ENCODE results near the gene RPL13. TPM values are rescaled to one million over a fixed set of nuclear protein-coding genes. Genes with fewer than 3 reads are reported as not detected.

Gene RPL13
- total RNA-seq, 2 experiments from 2014 or later = 3,056 to 3,151 TPM

DNA sequence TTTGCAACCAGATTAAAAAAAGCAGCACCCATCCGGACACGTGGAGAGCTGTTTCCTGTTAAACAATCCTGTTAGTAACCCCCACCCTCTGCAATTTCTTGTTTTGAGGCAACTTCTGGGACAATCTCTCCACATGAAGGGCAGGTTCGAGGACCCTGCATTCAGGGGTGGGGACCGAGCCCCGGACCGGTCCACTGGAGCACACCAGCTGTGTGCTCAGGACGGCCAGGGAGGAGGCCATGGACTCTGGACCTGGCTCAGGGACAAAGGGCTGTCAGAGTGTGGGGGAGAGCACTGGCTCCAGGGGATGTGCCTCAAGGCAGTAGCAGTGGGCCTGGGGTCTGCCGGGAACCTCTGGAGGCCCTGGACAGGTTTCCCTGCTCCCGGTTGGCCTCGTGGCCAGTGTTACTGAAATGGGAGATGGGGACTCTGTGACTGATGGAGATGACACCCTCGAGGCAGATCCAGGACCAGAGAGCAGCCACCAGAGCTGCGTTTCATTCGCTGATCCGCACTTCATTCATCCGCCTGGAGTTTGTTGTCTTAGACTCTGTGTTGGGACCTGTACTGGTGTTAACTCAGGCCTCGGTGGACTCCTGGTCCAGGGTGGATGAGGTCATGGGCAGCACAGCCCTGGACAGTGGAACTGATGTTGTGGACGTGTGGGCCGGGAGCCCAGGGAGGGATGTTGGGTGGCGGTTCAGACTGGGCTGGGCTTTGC lies 12.2 kb downstream of the RPL13 start:
- intact Hi-C loops (cut with micrococcal nuclease) = no loop called here
- CTCF ChIA-PET = no interaction called here
- ATAC-seq = no peak
- Mint-ChIP-seq H3K27ac (no peak overlapping the region), H3K4me1 (ENCODE audit: low read depth) (peaks cover 8% of the 10 kb centered on the region), H3K27me3 (peaks cover 10% of the 10 kb centered on the region), H3K36me3 (ENCODE audit: low read depth) (peaks cover 2% of the 10 kb centered on the region), H3K9me3 (no peaks in the 10 kb centered on the region), H3K4me3 (no peak overlapping the region)
- no peak for DNase-seq
- TF ChIP-seq, protein P1, sequence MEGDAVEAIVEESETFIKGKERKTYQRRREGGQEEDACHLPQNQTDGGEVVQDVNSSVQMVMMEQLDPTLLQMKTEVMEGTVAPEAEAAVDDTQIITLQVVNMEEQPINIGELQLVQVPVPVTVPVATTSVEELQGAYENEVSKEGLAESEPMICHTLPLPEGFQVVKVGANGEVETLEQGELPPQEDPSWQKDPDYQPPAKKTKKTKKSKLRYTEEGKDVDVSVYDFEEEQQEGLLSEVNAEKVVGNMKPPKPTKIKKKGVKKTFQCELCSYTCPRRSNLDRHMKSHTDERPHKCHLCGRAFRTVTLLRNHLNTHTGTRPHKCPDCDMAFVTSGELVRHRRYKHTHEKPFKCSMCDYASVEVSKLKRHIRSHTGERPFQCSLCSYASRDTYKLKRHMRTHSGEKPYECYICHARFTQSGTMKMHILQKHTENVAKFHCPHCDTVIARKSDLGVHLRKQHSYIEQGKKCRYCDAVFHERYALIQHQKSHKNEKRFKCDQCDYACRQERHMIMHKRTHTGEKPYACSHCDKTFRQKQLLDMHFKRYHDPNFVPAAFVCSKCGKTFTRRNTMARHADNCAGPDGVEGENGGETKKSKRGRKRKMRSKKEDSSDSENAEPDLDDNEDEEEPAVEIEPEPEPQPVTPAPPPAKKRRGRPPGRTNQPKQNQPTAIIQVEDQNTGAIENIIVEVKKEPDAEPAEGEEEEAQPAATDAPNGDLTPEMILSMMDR (IDR thresholded peaks at IDR 0.05) = no peak
- POLR2A ChIA-PET = interaction anchor here (2.8 kb wide), 1 partner anchor 8 kb away, joined by 10 read pairs; no protein-coding TSS in a partner anchor

DNA sequence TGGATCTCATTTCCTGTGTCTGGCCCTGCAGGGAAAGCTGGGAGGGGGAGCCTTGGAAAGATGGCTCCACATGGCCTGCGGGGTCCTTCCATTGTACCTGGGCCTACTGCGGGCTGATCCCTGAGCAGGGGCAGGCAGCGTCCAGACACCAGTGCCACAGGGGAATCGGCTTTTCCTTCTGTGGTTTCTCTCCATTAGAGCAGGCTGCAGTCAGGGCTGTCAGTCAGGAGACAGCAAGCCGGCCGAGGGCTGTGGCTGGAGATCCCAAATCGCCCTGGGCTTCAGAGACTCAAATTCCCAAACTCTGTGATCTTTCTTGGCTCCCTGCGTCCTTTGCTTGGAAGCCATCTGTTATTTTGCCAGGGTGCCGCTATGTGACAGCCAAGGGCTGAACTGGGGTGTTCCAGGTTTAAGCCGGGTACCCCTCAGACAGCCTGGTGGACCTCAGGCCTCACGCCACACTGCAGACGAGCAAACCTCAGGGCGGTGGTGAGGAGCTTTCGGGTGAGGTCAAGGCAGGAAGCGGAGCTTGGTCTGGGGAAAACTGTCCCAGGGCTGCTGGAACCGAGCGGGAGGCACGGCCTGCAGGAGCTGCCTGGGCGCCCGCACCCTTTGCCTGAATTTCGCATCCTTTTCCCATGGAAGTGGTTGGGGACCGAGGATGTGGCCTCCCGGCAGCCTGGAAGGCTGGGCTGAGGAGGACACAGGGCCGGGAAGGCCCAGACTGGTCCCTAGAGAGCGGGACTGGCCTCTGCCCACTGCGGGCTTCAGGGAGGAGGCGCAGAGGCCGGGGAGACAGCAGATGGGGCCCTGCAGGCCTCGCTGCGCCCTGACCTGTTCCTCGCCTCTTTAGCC lies 13.6 kb downstream of the RPL13 start:
- POLR2A ChIA-PET = interaction anchor here (2.8 kb wide), 1 partner anchor 10 kb away, joined by 10 read pairs; no protein-coding TSS in a partner anchor
- H3K4me1 Mint-ChIP-seq (ENCODE audit: low read depth) = peaks cover 8% of the 10 kb centered on the region
- DNase-seq (no peak), ATAC-seq (no peak)
- H3K36me3 Mint-ChIP-seq (ENCODE audit: low read depth) = peaks cover 2% of the 10 kb centered on the region
- intact Hi-C loops (cut with micrococcal nuclease) = no loop called here
- peaks cover 10% of the 10 kb centered on the region for H3K27me3 Mint-ChIP-seq
- TF ChIP-seq, protein P1 (IDR thresholded peaks at IDR 0.05) = no peak
- CTCF ChIA-PET = interaction anchor here (0.7 kb wide), 1 partner anchor 187 kb away, joined by 3 read pairs; no protein-coding TSS in a partner anchor
- no peaks in the 10 kb centered on the region for H3K9me3 Mint-ChIP-seq
- no peak overlapping the region for H3K27ac Mint-ChIP-seq
- peak overlapping the region; percentile 19 for H3K4me3 Mint-ChIP-seq

DNA sequence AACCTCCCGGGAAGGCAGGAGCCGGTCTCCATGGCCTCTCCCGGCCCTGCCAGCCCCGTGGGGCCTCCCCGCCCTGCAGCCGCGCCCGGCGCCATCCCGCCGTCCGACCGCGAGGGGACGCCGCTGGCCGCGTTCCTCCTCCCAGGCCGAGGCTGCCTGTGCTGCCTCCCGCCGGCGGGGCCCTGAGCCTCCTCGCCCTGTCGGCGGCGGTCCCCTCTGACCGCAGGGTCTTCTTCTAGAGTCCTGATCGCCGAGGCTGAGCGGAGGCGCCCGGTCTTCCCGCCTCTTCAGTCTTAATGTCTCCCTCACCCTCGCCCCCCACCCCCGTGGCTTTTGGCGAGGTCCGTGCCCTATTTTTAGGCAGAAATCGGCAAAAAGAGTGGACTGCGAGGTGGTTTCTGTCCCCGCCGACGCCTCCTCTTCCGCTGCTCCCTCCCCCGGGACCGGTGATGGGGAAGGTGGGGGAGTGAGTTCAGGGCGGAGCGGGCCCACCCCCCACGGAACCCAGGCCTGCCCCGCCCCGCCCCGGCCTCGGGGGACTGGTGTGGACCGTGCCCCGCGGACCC lies 14.3 kb downstream of the RPL13 start:
- H3K36me3 Mint-ChIP-seq (ENCODE audit: low read depth) = peaks cover 2% of the 10 kb centered on the region
- ATAC-seq = peak; percentile 88
- H3K27ac Mint-ChIP-seq = no peak overlapping the region
- POLR2A ChIA-PET = interaction anchor here (2.8 kb wide), 1 partner anchor 10 kb away, joined by 10 read pairs; no protein-coding TSS in a partner anchor
- CTCF ChIA-PET = interaction anchor here (1.3 to 1.5 kb wide), 4 partner anchors 10 to 286 kb away, joined by 3 to 5 read pairs (median 4); no protein-coding TSS in a partner anchor
- peak; percentile 67 for DNase-seq
- H3K27me3 Mint-ChIP-seq = peaks cover 10% of the 10 kb centered on the region
- peaks cover 8% of the 10 kb centered on the region for H3K4me1 Mint-ChIP-seq (ENCODE audit: low read depth)
- H3K4me3 Mint-ChIP-seq = peak overlapping the region; percentile 47
- no peaks in the 10 kb centered on the region for H3K9me3 Mint-ChIP-seq
- TF ChIP-seq, protein P1 (IDR thresholded peaks at IDR 0.05) = peak; percentile 87
- intact Hi-C loops (cut with micrococcal nuclease) = loop anchor here (5.0 kb wide), 1 partner anchor 68 kb away; no protein-coding TSS in a partner anchor

DNA sequence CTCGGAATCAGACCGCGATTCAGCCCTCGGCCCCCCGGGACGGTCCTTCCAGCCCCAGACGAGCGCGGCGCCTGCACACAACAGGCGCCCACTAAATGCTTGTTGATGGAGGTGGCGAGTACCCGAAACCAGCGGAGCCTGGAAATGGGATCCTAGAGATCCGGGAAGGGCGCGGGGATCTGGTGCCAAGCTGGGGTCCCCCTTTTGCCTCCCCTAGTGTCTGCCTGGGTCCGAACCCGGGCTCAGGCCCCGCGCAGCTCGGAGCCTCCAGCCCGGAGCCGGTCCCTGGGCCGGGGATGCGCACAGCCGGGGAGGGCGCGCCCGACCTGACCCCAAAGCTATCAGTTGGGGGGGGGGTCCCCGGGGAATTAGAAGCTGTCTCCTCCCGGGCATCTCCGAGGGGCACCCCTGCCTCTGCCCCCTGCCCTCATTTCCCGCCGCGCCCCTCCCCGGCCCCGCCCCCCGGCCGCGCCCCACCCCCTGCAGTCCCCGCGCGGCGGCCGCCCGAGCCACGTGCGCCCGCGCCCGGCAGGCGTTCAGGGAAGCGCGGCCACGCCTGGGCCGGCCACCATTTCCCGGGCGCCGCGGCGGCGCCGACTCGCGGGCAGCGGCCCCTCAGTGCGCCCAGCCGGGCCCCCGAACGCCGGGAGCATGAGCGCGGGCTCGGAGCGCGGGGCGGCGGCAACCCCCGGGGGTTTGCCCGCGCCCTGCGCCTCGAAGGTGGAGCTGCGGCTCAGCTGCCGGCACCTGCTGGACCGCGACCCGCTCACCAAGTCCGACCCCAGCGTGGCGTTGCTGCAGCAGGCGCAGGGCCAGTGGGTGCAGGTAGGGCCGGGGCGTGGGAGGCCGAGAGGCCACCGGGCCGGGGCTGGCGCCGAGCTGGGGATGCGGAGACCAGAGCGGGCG lies 15.0 kb downstream of the RPL13 start, which contains the start of gene CPNE7:
TSS of gene CPNE7 (plus strand) at position 512 of the 906 bp plus-strand sequence. CDS start at position 652, 140 bp downstream.
- intact Hi-C loops (cut with micrococcal nuclease) = loop anchor here (5.0 kb wide), 1 partner anchor 67 kb away; no protein-coding TSS in a partner anchor
- Mint-ChIP-seq H3K4me1 (ENCODE audit: low read depth) (peaks cover 8% of the 10 kb centered on the region), H3K27me3 (peaks cover 10% of the 10 kb centered on the region), H3K4me3 (peak within 1 kb of the TSS; percentile 47), H3K36me3 (ENCODE audit: low read depth) (peaks cover 2% of the 10 kb centered on the region), H3K9me3 (no peaks in the 10 kb centered on the region), H3K27ac (no peak within 1 kb of the TSS)
- no peak for DNase-seq
- ChIA-PET POLR2A (interaction anchor here (0.5 to 1.8 kb wide), 3 partner anchors 10 to 289 kb away, joined by 3 to 5 read pairs (median 4); no protein-coding TSS in a partner anchor), CTCF (interaction anchor here (0.6 to 1.5 kb wide), 8 partner anchors 10 to 285 kb away, joined by 3 to 5 read pairs (median 4); no protein-coding TSS in a partner anchor)
- peak; percentile 37 for ATAC-seq
- TF ChIP-seq, protein P1 (IDR thresholded peaks at IDR 0.05) = no peak
